Measurements from ENCODE around the gene STAT5A.

DNA sequence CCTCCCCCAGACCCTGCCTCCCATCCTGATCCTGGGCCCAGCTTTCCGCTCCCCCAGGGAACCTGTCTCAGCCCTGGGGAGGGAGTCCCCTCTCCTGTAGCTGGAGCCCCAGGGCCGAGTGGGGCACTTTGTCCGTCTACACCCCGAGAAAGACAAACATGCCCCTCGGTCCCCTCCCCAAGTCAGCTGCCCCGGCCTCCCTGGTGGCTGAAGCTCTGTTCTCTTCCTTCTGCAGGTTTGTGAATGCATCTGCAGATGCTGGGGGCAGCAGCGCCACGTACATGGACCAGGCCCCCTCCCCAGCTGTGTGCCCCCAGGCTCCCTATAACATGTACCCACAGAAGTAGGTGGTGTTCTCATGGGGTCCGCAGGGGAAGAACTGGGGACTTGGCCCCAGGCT is 20.8 kb downstream of the STAT5A start:
- TF ChIP-seq, protein P1, sequence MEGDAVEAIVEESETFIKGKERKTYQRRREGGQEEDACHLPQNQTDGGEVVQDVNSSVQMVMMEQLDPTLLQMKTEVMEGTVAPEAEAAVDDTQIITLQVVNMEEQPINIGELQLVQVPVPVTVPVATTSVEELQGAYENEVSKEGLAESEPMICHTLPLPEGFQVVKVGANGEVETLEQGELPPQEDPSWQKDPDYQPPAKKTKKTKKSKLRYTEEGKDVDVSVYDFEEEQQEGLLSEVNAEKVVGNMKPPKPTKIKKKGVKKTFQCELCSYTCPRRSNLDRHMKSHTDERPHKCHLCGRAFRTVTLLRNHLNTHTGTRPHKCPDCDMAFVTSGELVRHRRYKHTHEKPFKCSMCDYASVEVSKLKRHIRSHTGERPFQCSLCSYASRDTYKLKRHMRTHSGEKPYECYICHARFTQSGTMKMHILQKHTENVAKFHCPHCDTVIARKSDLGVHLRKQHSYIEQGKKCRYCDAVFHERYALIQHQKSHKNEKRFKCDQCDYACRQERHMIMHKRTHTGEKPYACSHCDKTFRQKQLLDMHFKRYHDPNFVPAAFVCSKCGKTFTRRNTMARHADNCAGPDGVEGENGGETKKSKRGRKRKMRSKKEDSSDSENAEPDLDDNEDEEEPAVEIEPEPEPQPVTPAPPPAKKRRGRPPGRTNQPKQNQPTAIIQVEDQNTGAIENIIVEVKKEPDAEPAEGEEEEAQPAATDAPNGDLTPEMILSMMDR (IDR thresholded peaks at IDR 0.05), result no peak
- no peak for TF ChIP-seq POLR2A (IDR thresholded peaks at IDR 0.05)

All from thyroid gland (tissue), 4 donors.